Gastrocnemius medialis (tissue), 4 donors: ENCODE results near the gene CASP6.

Experiments used
- CTCF ChIP-seq, 5 experiments: fragments of 450-650 bp in 3 of 5; fragments of 200-600 bp in 2 of 5; sonication (generic) in 2 of 5; IDR thresholded peaks in 4 of 5; conservative IDR thresholded peaks in 1 of 5; 1 replicate in 4 of 5; 2 replicates in 1 of 5; pipeline ENCODE4 v1.5.1; 2016 to 2019; ENCODE audit warnings: antibody characterized with exemption in 5 of 5, mild to moderate bottlenecking in 3 of 5, moderate library complexity in 3 of 5
- POLR2A ChIP-seq, 2 donors: fragments of 450-650 bp; IDR thresholded peaks; one replicate each; pipeline ENCODE4 v1.6.1; 2017; ENCODE audit warnings: antibody characterized with exemption in 2 of 2, mild to moderate bottlenecking in 2 of 2, moderate library complexity in 2 of 2

DNA sequence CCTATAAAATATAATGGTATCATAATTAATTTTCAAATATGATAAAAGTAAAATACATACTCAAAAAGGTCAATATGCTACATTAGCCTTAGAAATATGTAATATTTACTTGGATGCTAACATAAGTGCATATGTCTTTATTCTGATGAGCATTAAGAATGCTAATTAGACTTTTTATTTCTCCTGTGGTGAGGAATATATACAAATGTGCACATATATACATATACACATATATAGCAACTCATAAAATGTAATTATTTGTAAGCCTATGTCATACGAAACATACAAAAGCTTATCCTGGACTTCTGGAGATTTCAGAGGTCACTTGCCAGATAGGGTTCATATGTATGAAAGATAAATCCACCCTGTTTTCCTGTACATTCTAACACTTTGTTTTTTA lies 15.5 kb upstream of the CASP6 start:
- TF ChIP-seq CTCF (IDR thresholded peaks at IDR 0.05 in 4 of 5, conservative IDR thresholded peaks at IDR 0.05 in 1 of 5) (no peak), POLR2A (IDR thresholded peaks at IDR 0.05) (no peak)
